ENCODE data around the gene NSG1. TPM values are rescaled to one million over a fixed set of nuclear protein-coding genes. Genes with fewer than 3 reads are reported as not detected.
"Not testable (repeated sequence)": the region's sequence is repeated elsewhere in the genome, so short reads cannot be mapped to it uniquely, and the experiment has no call there.

The NSG1 gene, protein sequence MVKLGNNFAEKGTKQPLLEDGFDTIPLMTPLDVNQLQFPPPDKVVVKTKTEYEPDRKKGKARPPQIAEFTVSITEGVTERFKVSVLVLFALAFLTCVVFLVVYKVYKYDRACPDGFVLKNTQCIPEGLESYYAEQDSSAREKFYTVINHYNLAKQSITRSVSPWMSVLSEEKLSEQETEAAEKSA
- 3.0 and 3.8 TPM in 2 replicates for total RNA-seq (2014; rRNA removed; shearing (Covaris generic); ENCODE audit: low replicate concordance)

- in situ Hi-C loops (cut with HindIII; ENCODE audit: low pct_unique_long_range_greater_than_20kb, low sequenced_read_pairs) = no loop called here
- peak; percentile 54 for DNase-seq (ENCODE audit: low read depth)
Measured at GRCh38 chr4:4386736-4387392, at the start of gene NSG1. Gene NSG1 (plus strand): TSS chr4:4387102. CDS start chr4:4387630, 528 bp downstream.

GRCh38 chr4:4338210-4339001 is 48.5 kb upstream of the NSG1 start:
- in situ Hi-C loops (cut with HindIII; ENCODE audit: low pct_unique_long_range_greater_than_20kb, low sequenced_read_pairs) = no loop called here

GRCh38 chr4:4339504-4340085 is 47.3 kb upstream of the NSG1 start:
- in situ Hi-C loops (cut with HindIII; ENCODE audit: low pct_unique_long_range_greater_than_20kb, low sequenced_read_pairs) = no loop called here
- DNase-seq (ENCODE audit: low read depth) = no peak

More at GRCh38 chr4:4338210-4339001, 48.5 kb upstream of the NSG1 start:
- no peak for DNase-seq (ENCODE audit: low read depth)

DNA sequence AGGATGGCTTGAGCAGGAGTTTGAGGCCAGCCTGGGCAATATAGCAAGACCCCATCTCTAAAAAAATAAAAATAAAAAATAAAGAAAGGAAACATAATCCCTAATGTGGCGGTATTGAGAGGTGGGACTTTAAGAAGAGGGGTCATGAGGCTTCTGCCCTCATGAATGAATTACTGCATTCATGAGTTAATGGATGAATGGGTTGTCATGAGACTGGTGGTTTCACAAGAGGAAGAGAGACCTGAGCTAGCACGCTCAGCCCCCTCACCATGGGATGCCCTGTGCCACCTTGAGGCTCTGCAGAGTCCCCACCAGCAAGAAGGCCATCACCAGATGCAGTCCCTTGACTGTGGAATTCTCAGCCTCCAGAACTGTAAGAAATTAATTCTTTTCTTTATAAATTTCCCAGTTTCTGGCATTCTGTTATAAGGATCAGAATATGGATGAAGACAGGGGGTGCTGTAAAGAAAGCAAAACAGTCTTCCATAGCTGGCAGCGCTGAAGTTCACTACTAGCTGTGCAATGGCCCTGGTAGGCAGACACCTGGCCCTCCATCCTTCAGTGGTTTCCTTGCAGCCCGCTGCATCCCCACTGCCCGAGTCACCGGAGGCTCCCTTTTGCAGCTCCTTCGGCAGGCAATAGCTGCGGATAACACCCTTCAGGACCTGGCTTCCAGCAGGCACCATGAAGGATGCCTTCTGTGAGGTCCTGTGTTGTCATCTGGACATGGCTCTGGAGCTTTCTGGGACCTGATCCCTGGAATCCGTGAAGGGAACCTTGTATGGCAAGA is 44.8 kb upstream of the NSG1 start:
- in situ Hi-C loops (cut with HindIII; ENCODE audit: low pct_unique_long_range_greater_than_20kb, low sequenced_read_pairs) = no loop called here
- no peak for DNase-seq (ENCODE audit: low read depth)

- DNase-seq (ENCODE audit: low read depth) = no peak
Measured at GRCh38 chr4:4343038-4343437, 43.9 kb upstream of the NSG1 start.

GRCh38 chr4:4344915-4345527 is 41.9 kb upstream of the NSG1 start:
- no peak for DNase-seq (ENCODE audit: low read depth)
- in situ Hi-C loops (cut with HindIII; ENCODE audit: low pct_unique_long_range_greater_than_20kb, low sequenced_read_pairs) = no loop called here

More at GRCh38 chr4:4343038-4343437, 43.9 kb upstream of the NSG1 start:
- in situ Hi-C loops (cut with HindIII; ENCODE audit: low pct_unique_long_range_greater_than_20kb, low sequenced_read_pairs) = no loop called here

DNA sequence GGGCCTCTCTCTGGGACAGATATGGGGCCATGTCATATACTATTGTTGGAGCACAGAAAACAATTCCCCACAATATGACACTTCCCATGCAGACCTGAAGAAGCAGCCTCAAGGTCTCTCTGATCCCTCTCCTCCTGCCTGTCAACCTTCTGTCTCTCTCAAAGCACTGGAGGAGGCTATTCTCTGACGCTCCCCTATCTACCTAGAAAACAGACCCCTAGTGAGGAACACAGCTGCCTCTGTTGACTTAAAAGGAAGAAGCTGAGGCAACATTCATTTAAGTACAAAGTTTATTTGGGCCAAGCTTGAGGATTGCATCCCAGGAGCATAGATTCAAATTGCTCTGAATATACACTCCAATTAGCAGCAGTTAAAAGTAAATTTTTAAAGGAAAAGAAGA is 39.3 kb upstream of the NSG1 start:
- DNase-seq (ENCODE audit: low read depth) = no peak
- in situ Hi-C loops (cut with HindIII; ENCODE audit: low pct_unique_long_range_greater_than_20kb, low sequenced_read_pairs) = no loop called here

DNA sequence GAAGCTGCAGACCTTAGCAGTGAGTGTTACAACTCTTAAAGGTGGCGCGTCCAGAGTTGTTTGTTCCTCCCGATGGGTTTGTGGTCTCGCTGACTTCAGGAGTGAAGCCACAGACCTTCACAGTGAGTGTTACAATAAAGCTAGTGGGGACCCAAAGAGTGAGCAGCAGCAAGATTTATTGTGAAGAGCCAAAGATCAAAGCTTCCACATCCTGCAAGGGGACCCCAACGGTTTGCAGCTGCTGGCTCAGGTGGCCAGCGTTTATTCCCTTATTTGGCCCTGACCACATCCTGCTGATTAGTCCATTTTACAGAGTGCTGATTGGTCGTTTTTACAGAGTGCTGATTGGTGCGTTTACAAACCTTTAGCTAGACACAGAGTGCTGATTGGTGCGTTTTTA is 38.3 kb upstream of the NSG1 start:
- DNase-seq (ENCODE audit: low read depth); in situ Hi-C loops (cut with HindIII; ENCODE audit: low pct_unique_long_range_greater_than_20kb, low sequenced_read_pairs): not testable (repeated sequence)

GRCh38 chr4:4349867-4350266 is 37.0 kb upstream of the NSG1 start:
- DNase-seq (ENCODE audit: low read depth) = no peak
- in situ Hi-C loops (cut with HindIII; ENCODE audit: low pct_unique_long_range_greater_than_20kb, low sequenced_read_pairs) = no loop called here

GRCh38 chr4:4350909-4351308 is 36.0 kb upstream of the NSG1 start:
- in situ Hi-C loops (cut with HindIII; ENCODE audit: low pct_unique_long_range_greater_than_20kb, low sequenced_read_pairs) = no loop called here
- no peak for DNase-seq (ENCODE audit: low read depth)

DNA sequence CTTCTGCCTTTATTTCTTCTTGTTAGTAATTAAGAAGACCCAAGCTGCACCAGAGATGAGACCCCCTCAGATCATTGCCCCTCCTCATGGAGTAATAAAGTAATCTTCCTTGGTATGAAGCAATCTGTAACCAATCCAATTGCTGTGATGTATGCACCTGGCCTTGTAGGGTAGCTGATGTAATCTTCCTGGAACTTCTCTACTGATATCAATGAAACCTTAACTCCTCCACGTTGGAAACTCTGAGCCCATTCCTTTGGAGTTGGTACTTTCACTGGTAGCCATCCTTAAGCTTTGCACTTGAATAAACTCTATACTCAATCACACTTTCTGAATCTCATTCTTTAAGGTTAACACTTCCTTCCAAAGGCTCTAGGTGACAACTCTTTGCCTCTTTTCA is 31.6 kb upstream of the NSG1 start:
- in situ Hi-C loops (cut with HindIII; ENCODE audit: low pct_unique_long_range_greater_than_20kb, low sequenced_read_pairs) = no loop called here
- DNase-seq (ENCODE audit: low read depth) = no peak

DNA sequence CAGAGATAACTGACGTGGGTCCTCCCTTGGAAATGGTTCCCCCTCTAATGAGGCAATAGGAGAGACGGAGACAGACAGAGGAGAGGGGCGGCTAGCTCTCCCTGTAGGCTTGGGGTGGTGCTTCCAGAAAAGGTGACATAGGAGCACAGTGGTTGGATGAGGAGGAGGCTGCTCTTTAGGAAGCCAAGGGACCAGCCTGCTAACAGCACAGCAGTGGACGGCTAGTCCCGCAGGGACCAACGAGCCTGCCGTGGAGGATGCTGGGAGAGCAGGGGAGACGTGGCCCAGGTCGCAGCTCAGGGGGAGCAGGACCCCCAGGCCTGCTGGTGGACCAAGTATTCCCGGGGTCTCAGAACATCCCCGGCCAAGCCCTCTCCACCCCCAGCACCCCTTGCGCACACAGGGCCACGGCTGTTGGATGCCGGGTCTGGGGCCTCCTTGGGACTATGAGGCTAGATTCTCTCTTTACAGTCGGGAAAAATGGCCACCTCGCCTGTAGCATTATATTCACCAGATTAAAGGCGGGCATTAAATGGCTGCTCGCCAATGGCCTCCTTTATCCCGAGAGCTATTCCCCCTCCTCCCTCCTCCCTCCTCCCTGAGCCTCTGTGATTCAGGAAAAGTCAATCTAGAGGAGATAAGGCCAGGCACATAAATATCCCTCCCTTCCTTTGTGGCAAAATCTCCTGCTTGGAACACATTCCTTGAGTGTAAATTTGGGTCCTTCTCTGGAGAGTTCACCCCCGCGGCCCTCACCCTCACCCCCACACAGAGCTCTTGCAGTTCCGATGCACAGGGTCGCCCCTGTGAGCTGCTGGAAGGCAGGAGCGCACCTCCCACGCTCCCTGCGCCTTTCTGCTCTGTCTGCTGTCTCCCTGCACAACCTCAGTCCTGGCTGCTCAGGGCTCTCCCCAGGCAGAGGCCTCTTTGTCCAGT is 30.5 kb upstream of the NSG1 start:
- in situ Hi-C loops (cut with HindIII; ENCODE audit: low pct_unique_long_range_greater_than_20kb, low sequenced_read_pairs) = no loop called here
- no peak for DNase-seq (ENCODE audit: low read depth)

DNA sequence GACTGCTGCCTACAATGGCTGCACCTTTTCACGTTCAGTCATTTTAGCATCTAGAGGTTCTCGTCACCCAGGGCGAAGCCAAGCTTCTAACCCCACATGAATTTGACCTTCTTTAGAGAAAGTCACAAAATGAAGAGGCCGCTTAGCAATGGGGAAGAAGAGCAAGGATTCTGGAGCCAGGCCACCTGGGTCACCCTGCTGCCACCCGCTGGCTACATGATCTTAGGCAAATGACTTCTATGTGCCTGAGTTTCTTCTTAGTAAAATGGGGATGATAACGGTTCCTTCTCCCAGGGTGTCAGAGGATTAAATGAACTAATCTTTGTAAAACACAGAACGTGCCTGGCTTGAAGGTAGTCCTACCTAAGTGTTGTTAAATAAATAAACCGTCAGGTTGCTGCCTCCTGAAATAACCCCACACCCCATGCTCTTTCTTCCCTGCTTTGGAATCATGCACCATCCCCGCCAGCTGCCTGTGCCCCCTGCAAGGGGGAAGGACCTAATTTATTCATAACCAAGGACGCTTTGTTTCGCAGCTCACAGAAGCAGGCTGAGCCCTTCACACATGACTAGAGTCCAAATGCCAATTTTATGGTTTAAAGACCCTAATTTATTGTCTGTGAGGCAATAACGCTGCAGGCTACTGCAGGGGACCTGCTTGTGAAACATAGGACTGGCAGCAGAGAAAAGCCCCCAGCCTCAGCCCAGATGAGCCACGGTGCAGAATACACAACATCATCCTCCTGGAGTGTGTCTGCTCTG is 28.6 kb upstream of the NSG1 start:
- in situ Hi-C loops (cut with HindIII; ENCODE audit: low pct_unique_long_range_greater_than_20kb, low sequenced_read_pairs) = no loop called here
- no peak for DNase-seq (ENCODE audit: low read depth)

GRCh38 chr4:4361883-4362282 is 25.0 kb upstream of the NSG1 start:
- no peak for DNase-seq (ENCODE audit: low read depth)

GRCh38 chr4:4362991-4363697 is 23.8 kb upstream of the NSG1 start:
- in situ Hi-C loops (cut with HindIII; ENCODE audit: low pct_unique_long_range_greater_than_20kb, low sequenced_read_pairs) = no loop called here
- no peak for DNase-seq (ENCODE audit: low read depth)

More at GRCh38 chr4:4361883-4362282, 25.0 kb upstream of the NSG1 start:
- in situ Hi-C loops (cut with HindIII; ENCODE audit: low pct_unique_long_range_greater_than_20kb, low sequenced_read_pairs) = no loop called here

- in situ Hi-C loops (cut with HindIII; ENCODE audit: low pct_unique_long_range_greater_than_20kb, low sequenced_read_pairs) = no loop called here
Measured at GRCh38 chr4:4364061-4364460, 22.8 kb upstream of the NSG1 start.

More at GRCh38 chr4:4364061-4364460, 22.8 kb upstream of the NSG1 start:
- DNase-seq (ENCODE audit: low read depth) = no peak
